Natural killer cell (primary cell): ENCODE data around the gene IL37. TPM values are rescaled to one million over a fixed set of nuclear protein-coding genes. Genes with fewer than 3 reads are reported as not detected.

Experiments used
- ATAC-seq, 3 donors: fragments of 150-1000 bp in 2 of 3; fragments of 200-7000 bp in 1 of 3; cut with Tn5 transposase; 1 replicate in 1 of 3; 2 replicates in 2 of 3; pipeline ENCODE4 v1.10.0; 2021; ENCODE audit warnings: mild to moderate bottlenecking in 2 of 3, moderate library complexity in 2 of 3
- DNase-seq, 2 donors: peaks; one replicate each; pipeline versions ENCODE4 v3.0.0 to v3.0.0-alpha.2; 2013 to 2021; ENCODE audit warnings: mixed read lengths in 1 of 2
- H3K27ac ChIP-seq: one replicate; pipeline ENCODE4 v1.5.1; 2013; ENCODE audit warnings: mild to moderate bottlenecking, low read length
- H3K27me3 ChIP-seq: one replicate; pipeline ENCODE4 v1.6.1; 2013; ENCODE audit warnings: low read length; ENCODE audit not compliant: control insufficient read depth, insufficient read depth
- H3K36me3 ChIP-seq: one replicate; pipeline ENCODE4 v1.6.1; 2013; ENCODE audit warnings: low read length; ENCODE audit not compliant: control insufficient read depth, insufficient read depth
- H3K4me1 ChIP-seq: one replicate; pipeline ENCODE4 v1.6.1; 2013; ENCODE audit warnings: low read length; ENCODE audit not compliant: control insufficient read depth, insufficient read depth
- H3K4me3 ChIP-seq: one replicate; pipeline ENCODE4 v1.5.1; 2013; ENCODE audit warnings: low read length
- H3K9me3 ChIP-seq: one replicate; pipeline ENCODE4 v1.6.1; 2013; ENCODE audit warnings: low read length; ENCODE audit not compliant: control insufficient read depth, insufficient read depth
- H3K27ac Mint-ChIP-seq, 2 donors: one replicate each; pipeline ENCODE4 v1.8.0; 2022; ENCODE audit warnings: mild to moderate bottlenecking in 2 of 2, mixed read lengths in 2 of 2, moderate library complexity in 1 of 2
- H3K27me3 Mint-ChIP-seq, 2 donors: one replicate each; pipeline ENCODE4 v1.8.0; 2022; ENCODE audit warnings: low read depth in 2 of 2, mixed read lengths in 2 of 2
- H3K36me3 Mint-ChIP-seq: one replicate; pipeline ENCODE4 v1.8.0; 2022; ENCODE audit warnings: mixed read lengths
- H3K4me1 Mint-ChIP-seq, 2 donors: one replicate each; pipeline ENCODE4 v1.8.0; 2022; ENCODE audit warnings: mixed read lengths in 2 of 2
- H3K4me3 Mint-ChIP-seq: one replicate; pipeline ENCODE4 v1.8.0; 2022; ENCODE audit warnings: mild to moderate bottlenecking, moderate library complexity, mixed read lengths
- H3K9me3 Mint-ChIP-seq, 2 donors: one replicate each; pipeline ENCODE4 v1.8.0; 2022; ENCODE audit warnings: mixed read lengths in 2 of 2
- CTCF ChIP-seq: fragments of 200-600 bp; IDR thresholded peaks from one replicate; pipeline ENCODE4 v1.8.0; 2022; ENCODE audit warnings: antibody characterized with exemption
- WGBS: methylation state at CpG from one replicate; pipeline ENCODE4 v1.1.7; 2013; ENCODE audit warnings: missing lambda C conversion rate; ENCODE audit not compliant: insufficient coverage; 5-methylcytosine and 5-hydroxymethylcytosine counted together
- intact Hi-C: fragments of 100-400 bp; cut with micrococcal nuclease; formaldehyde crosslinking; loops from one replicate; pipeline ENCODE4 v1.14.2; 2022
- total RNA-seq, 4 donors: library from RNA; stranded (reverse); fragments of 120-200 nt in 1 of 4; gene quantifications; one replicate each; pipeline versions ENCODE4 v1.2.3 to v1.2.4, GENCODE V29; 2013 to 2022

Gene IL37
- total RNA-seq, 3 donors from 2014 or later (not counting 1 experiment from before 2014, with no cell fraction given): not detected

GRCh38 chr2:112946086-112946485 lies 35.1 kb downstream of the IL37 start:
- ATAC-seq: no peak
- H3K4me1 Mint-ChIP-seq: no peaks in the 10 kb centered on the region
- no peaks in the 10 kb centered on the region for H3K36me3 Mint-ChIP-seq
- H3K27me3 Mint-ChIP-seq: peaks cover 10 to 18% of the 10 kb centered on the region in 2 donors
- H3K27ac Mint-ChIP-seq: no peak overlapping the region
- Histone ChIP-seq H3K36me3 (no peaks in the 10 kb centered on the region), H3K4me1 (no peaks in the 10 kb centered on the region), H3K9me3 (no peaks in the 10 kb centered on the region), H3K27ac (no peak overlapping the region), H3K27me3 (no peaks in the 10 kb centered on the region), H3K4me3 (no peak overlapping the region)
- H3K4me3 Mint-ChIP-seq: no peak overlapping the region
- H3K9me3 Mint-ChIP-seq: no peaks in the 10 kb centered on the region
- DNase-seq: no peak
- 89% methylated on average over 2 of the region's 2 CpGs for WGBS
- no peak for TF ChIP-seq CTCF
- intact Hi-C loops: loop anchor here (10.0 kb wide), 1 partner anchor 341 kb away; no protein-coding TSS in a partner anchor

- Mint-ChIP-seq H3K4me3 (no peak overlapping the region), H3K4me1 (no peaks in the 10 kb centered on the region), H3K27ac (no peak overlapping the region), H3K9me3 (no peaks in the 10 kb centered on the region), H3K27me3 (peaks cover 10 to 31% of the 10 kb centered on the region in 2 donors), H3K36me3 (no peaks in the 10 kb centered on the region)
- no peak overlapping the region for H3K27ac ChIP-seq
- H3K9me3 ChIP-seq: no peaks in the 10 kb centered on the region
- intact Hi-C loops: loop anchor here (10.0 kb wide), 1 partner anchor 343 kb away; no protein-coding TSS in a partner anchor
- H3K36me3 ChIP-seq: no peaks in the 10 kb centered on the region
- TF ChIP-seq CTCF: no peak
- H3K27me3 ChIP-seq: no peaks in the 10 kb centered on the region
- H3K4me3 ChIP-seq: no peak overlapping the region
- 66% methylated on average over 2 of the region's 2 CpGs for WGBS
- DNase-seq (no peak), ATAC-seq (no peak)
- no peaks in the 10 kb centered on the region for H3K4me1 ChIP-seq
Observed at GRCh38 chr2:112947374-112947773, 36.4 kb downstream of the IL37 start.

GRCh38 chr2:112949456-112949855 lies 38.5 kb downstream of the IL37 start:
- TF ChIP-seq CTCF: no peak
- ATAC-seq (no peak), DNase-seq (no peak)
- intact Hi-C loops: loop anchor here (10.0 kb wide), 1 partner anchor 345 kb away; no protein-coding TSS in a partner anchor
- no peaks in the 10 kb centered on the region for H3K4me1 ChIP-seq
- Mint-ChIP-seq H3K27me3 (peaks cover 8 to 39% of the 10 kb centered on the region in 2 donors), H3K4me3 (no peak overlapping the region), H3K4me1 (no peaks in the 10 kb centered on the region), H3K27ac (no peak overlapping the region), H3K36me3 (no peaks in the 10 kb centered on the region), H3K9me3 (no peaks in the 10 kb centered on the region)
- H3K27me3 ChIP-seq: no peaks in the 10 kb centered on the region
- H3K36me3 ChIP-seq: no peaks in the 10 kb centered on the region
- 82% methylated on average over 8 of the region's 8 CpGs for WGBS
- H3K27ac ChIP-seq: no peak overlapping the region
- H3K9me3 ChIP-seq: no peaks in the 10 kb centered on the region
- no peak overlapping the region for H3K4me3 ChIP-seq

- Mint-ChIP-seq H3K4me3 (no peak overlapping the region), H3K36me3 (no peaks in the 10 kb centered on the region), H3K4me1 (no peaks in the 10 kb centered on the region), H3K27me3 (peaks cover 13 to 31% of the 10 kb centered on the region in 2 donors), H3K27ac (no peak overlapping the region), H3K9me3 (no peaks in the 10 kb centered on the region)
- Histone ChIP-seq H3K9me3 (no peaks in the 10 kb centered on the region), H3K27me3 (no peaks in the 10 kb centered on the region), H3K27ac (no peak overlapping the region), H3K4me1 (no peaks in the 10 kb centered on the region), H3K4me3 (no peak overlapping the region), H3K36me3 (no peaks in the 10 kb centered on the region)
- no peak for DNase-seq
- no peak for TF ChIP-seq CTCF
- no peak for ATAC-seq
- WGBS: 94% methylated on average over 7 of the region's 7 CpGs
- intact Hi-C loops: no loop called here
Observed at GRCh38 chr2:112954364-112954763, 43.4 kb downstream of the IL37 start.
